Mucosa of stomach (tissue), 1 donor: ENCODE measurements around the gene DDX19B.
"Not testable (repeated sequence)": the region's sequence is repeated elsewhere in the genome, so short reads cannot be mapped to it uniquely, and the experiment has no call there.

ENCODE experiments used
- H3K27me3 ChIP-seq: one replicate; pipeline ENCODE4 v1.7.0; 2013; ENCODE audit warnings: mild to moderate bottlenecking, low read length; ENCODE audit not compliant: control insufficient read depth, insufficient read depth
- H3K36me3 ChIP-seq: one replicate; pipeline ENCODE4 v1.7.0; 2013; ENCODE audit warnings: low read length; ENCODE audit not compliant: control insufficient read depth, insufficient read depth
- H3K4me1 ChIP-seq: one replicate; pipeline ENCODE4 v1.7.0; 2013; ENCODE audit warnings: mild to moderate bottlenecking, low read length; ENCODE audit not compliant: control insufficient read depth, insufficient read depth
- H3K4me3 ChIP-seq: one replicate; pipeline ENCODE4 v1.7.0; 2013; ENCODE audit warnings: low read length
- H3K9ac ChIP-seq: one replicate; pipeline ENCODE4 v1.7.0; 2013; ENCODE audit warnings: mild to moderate bottlenecking, low read length, moderate library complexity
- H3K9me3 ChIP-seq: one replicate; pipeline ENCODE4 v1.7.0; 2013; ENCODE audit warnings: mild to moderate bottlenecking, low read length, moderate library complexity; ENCODE audit not compliant: control insufficient read depth
- donor health status: Pancreatic carcinoma.

The DDX19B gene

GRCh38 chr16:70258065-70258464, 40.9 kb upstream of the DDX19B start:
- no peak overlapping the region for H3K9ac ChIP-seq
- H3K9me3 ChIP-seq = no peaks in the 10 kb centered on the region
- H3K4me1 ChIP-seq = no peaks in the 10 kb centered on the region
- peaks cover 20% of the 10 kb centered on the region for H3K36me3 ChIP-seq
- H3K27me3 ChIP-seq = no peaks in the 10 kb centered on the region
- H3K4me3 ChIP-seq = no peak overlapping the region

- H3K9me3 ChIP-seq = no peaks in the 10 kb centered on the region
- no peak overlapping the region for H3K9ac ChIP-seq
- peaks cover 17% of the 10 kb centered on the region for H3K36me3 ChIP-seq
- no peaks in the 10 kb centered on the region for H3K27me3 ChIP-seq
- H3K4me1 ChIP-seq = no peaks in the 10 kb centered on the region
- no peak overlapping the region for H3K4me3 ChIP-seq
Observed at GRCh38 chr16:70258946-70259345, 40.0 kb upstream of the DDX19B start.

- H3K4me3 ChIP-seq, H3K4me1 ChIP-seq, H3K9me3 ChIP-seq, H3K27me3 ChIP-seq, H3K9ac ChIP-seq: not testable (repeated sequence)
- H3K36me3 ChIP-seq = peaks cover 17% of the 10 kb centered on the region
Observed at GRCh38 chr16:70259903-70260302, 39.1 kb upstream of the DDX19B start.

- Histone ChIP-seq H3K4me3 (no peak overlapping the region), H3K9me3 (no peaks in the 10 kb centered on the region), H3K36me3 (peaks cover 20% of the 10 kb centered on the region), H3K4me1 (no peaks in the 10 kb centered on the region), H3K9ac (no peak overlapping the region), H3K27me3 (no peaks in the 10 kb centered on the region)
Observed at GRCh38 chr16:70267516-70267915, 31.5 kb upstream of the DDX19B start.

- H3K9me3 ChIP-seq = not testable (repeated sequence)
- H3K36me3 ChIP-seq = peaks cover 20% of the 10 kb centered on the region
Observed at GRCh38 chr16:70267922-70268321, 31.1 kb upstream of the DDX19B start.

GRCh38 chr16:70269471-70269870, 29.5 kb upstream of the DDX19B start:
- Histone ChIP-seq H3K9me3 (no peaks in the 10 kb centered on the region), H3K27me3 (no peaks in the 10 kb centered on the region), H3K4me3 (no peak overlapping the region), H3K4me1 (no peaks in the 10 kb centered on the region), H3K9ac (no peak overlapping the region), H3K36me3 (peaks cover 20% of the 10 kb centered on the region)

More at GRCh38 chr16:70267922-70268321, 31.1 kb upstream of the DDX19B start:
- H3K27me3 ChIP-seq, H3K9ac ChIP-seq, H3K4me1 ChIP-seq, H3K4me3 ChIP-seq: not testable (repeated sequence)

- H3K4me1 ChIP-seq = no peaks in the 10 kb centered on the region
- no peaks in the 10 kb centered on the region for H3K9me3 ChIP-seq
- no peaks in the 10 kb centered on the region for H3K27me3 ChIP-seq
- H3K36me3 ChIP-seq = peaks cover 17% of the 10 kb centered on the region
- H3K9ac ChIP-seq = no peak overlapping the region
- H3K4me3 ChIP-seq = no peak overlapping the region
Observed at GRCh38 chr16:70270176-70270575, 28.8 kb upstream of the DDX19B start.

GRCh38 chr16:70271696-70272095, 27.3 kb upstream of the DDX19B start:
- Histone ChIP-seq H3K4me3 (no peak overlapping the region), H3K36me3 (peaks cover 16% of the 10 kb centered on the region), H3K9me3 (no peaks in the 10 kb centered on the region), H3K9ac (no peak overlapping the region), H3K4me1 (no peaks in the 10 kb centered on the region), H3K27me3 (no peaks in the 10 kb centered on the region)

- Histone ChIP-seq H3K4me1 (no peaks in the 10 kb centered on the region), H3K4me3 (no peak overlapping the region), H3K9me3 (no peaks in the 10 kb centered on the region), H3K36me3 (peaks cover 2% of the 10 kb centered on the region), H3K27me3 (no peaks in the 10 kb centered on the region), H3K9ac (no peak overlapping the region)
Observed at GRCh38 chr16:70276392-70276791, 22.6 kb upstream of the DDX19B start.

GRCh38 chr16:70287304-70287971, 11.5 kb upstream of the DDX19B start:
- H3K9ac ChIP-seq, H3K36me3 ChIP-seq, H3K4me1 ChIP-seq, H3K9me3 ChIP-seq, H3K4me3 ChIP-seq, H3K27me3 ChIP-seq: not testable (repeated sequence)

GRCh38 chr16:70289229-70290094, 9.5 kb upstream of the DDX19B start, which contains the start of gene AARS1:
AARS1 (minus strand) TSS chr16:70289506; CDS start chr16:70282763, 6,743 bp downstream.
- no peaks in the 10 kb centered on the region for H3K36me3 ChIP-seq
- H3K4me3 ChIP-seq = peak within 1 kb of the TSS; percentile 80
- peaks cover 10% of the 10 kb centered on the region for H3K4me1 ChIP-seq
- peak within 1 kb of the TSS; percentile 83 for H3K9ac ChIP-seq
- no peaks in the 10 kb centered on the region for H3K27me3 ChIP-seq
- H3K9me3 ChIP-seq = no peaks in the 10 kb centered on the region

GRCh38 chr16:70290949-70291519, 8.0 kb upstream of the DDX19B start:
- H3K9me3 ChIP-seq = no peaks in the 10 kb centered on the region
- H3K27me3 ChIP-seq = no peaks in the 10 kb centered on the region
- H3K4me3 ChIP-seq = no peak overlapping the region
- H3K36me3 ChIP-seq = no peaks in the 10 kb centered on the region
- no peak overlapping the region for H3K9ac ChIP-seq
- peaks cover 10% of the 10 kb centered on the region for H3K4me1 ChIP-seq
